Right lobe of liver (tissue), 4 donors: ENCODE results near the gene HDC.

ENCODE experiments used
- POLR2A ChIP-seq: fragments of 450-650 bp; IDR thresholded peaks from one replicate; pipeline ENCODE4 v1.6.1; 2017; ENCODE audit warnings: antibody characterized with exemption, mild to moderate bottlenecking
- TF ChIP-seq, protein P1 (sequence below), 4 donors: fragments of 200-600 bp in 3 of 4; fragments of 450-650 bp in 1 of 4; IDR thresholded peaks; one replicate each; pipeline versions ENCODE4 v1.5.1 to v1.8.0; 2016 to 2022; ENCODE audit warnings: antibody characterized with exemption in 4 of 4, mild to moderate bottlenecking in 2 of 4
- donor health status: DM: no; HTN: no; CAD: no.
- donor health status: DM: no; HTN: no; CAD: no.
- donor health status: DM: no; HTN: yes; CAD: no.

DNA sequence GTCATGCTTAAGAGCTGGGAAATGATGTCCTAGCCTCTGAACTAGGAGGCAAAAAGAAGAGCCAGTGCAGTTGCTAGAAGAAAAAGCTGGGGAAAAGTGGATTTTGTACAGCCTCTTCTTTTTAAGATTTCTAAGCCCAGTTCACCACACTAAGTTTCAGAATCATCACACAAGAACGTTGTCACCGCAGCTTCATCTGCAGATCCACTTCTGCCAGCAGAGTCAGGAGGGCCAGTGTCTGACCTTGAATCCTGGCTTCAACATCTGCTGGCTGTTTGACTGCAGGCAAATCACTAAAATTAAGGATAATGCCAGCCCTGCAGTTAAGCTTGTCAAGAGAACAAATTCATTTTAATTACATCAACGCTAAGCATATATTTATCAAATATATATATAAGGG, 36.2 kb downstream of the HDC start:
- TF ChIP-seq, protein P1, sequence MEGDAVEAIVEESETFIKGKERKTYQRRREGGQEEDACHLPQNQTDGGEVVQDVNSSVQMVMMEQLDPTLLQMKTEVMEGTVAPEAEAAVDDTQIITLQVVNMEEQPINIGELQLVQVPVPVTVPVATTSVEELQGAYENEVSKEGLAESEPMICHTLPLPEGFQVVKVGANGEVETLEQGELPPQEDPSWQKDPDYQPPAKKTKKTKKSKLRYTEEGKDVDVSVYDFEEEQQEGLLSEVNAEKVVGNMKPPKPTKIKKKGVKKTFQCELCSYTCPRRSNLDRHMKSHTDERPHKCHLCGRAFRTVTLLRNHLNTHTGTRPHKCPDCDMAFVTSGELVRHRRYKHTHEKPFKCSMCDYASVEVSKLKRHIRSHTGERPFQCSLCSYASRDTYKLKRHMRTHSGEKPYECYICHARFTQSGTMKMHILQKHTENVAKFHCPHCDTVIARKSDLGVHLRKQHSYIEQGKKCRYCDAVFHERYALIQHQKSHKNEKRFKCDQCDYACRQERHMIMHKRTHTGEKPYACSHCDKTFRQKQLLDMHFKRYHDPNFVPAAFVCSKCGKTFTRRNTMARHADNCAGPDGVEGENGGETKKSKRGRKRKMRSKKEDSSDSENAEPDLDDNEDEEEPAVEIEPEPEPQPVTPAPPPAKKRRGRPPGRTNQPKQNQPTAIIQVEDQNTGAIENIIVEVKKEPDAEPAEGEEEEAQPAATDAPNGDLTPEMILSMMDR (IDR thresholded peaks at IDR 0.05): no peak
- no peak for TF ChIP-seq POLR2A
